ENCODE results near the gene TAF12. TPM values are rescaled to one million over a fixed set of nuclear protein-coding genes. Genes with fewer than 3 reads are reported as not detected.
"Not testable (repeated sequence)": the region's sequence is repeated elsewhere in the genome, so short reads cannot be mapped to it uniquely, and the experiment has no call there.

Gene TAF12
- polyA plus RNA-seq, 3 donors, result 14.1 to 31.2 (median 17.4) TPM

GRCh38 chr1:28648474-28649198 lies 5.8 kb upstream of the TAF12 start, which contains the start of gene RNU11:
RNU11 (plus strand) TSS chr1:28648600.
- WGBS, 3 donors, result 0 to 2% (median 2%) methylated on average over 28 of the region's 28 CpGs
- peak within 1 kb of the TSS; percentile 35 for H3K27ac ChIP-seq (ENCODE audit: low read depth, low read length)

GRCh38 chr1:28648008-28648473 lies 5.2 kb upstream of the TAF12 start:
- 1 to 2% (median 1%) methylated on average over 18 of the region's 18 CpGs for WGBS, 3 donors
- H3K27ac ChIP-seq (ENCODE audit: low read depth, low read length), result peak overlapping the region; percentile 35

GRCh38 chr1:28646040-28646439 lies 3.2 kb upstream of the TAF12 start:
- WGBS, 3 donors, result 73 to 100% (median 82%) methylated on average over 1 of the region's 1 CpG
- H3K27ac ChIP-seq (ENCODE audit: low read depth, low read length), result no peak overlapping the region

DNA sequence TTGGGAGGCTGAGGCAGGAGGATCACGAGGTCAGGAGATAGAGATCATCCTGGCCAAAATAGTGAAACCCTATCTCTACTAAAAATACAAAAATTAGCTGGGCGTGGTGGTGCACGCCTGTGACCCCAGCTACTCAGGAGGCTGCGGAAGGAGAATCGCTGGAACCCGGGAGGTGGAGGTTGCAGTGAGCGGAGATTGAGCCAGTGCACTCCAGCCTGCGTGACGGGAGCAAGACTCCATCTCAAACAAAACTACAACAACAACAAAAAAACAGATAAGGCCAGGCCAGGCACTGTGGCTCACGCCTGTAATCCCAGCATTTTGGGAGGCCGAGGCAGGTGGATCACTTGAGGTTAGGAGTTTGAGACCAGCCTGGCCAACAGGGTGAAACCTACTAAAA lies 2.5 kb upstream of the TAF12 start:
- 94 to 98% (median 96%) methylated on average over 11 of the region's 11 CpGs for WGBS, 3 donors
- not testable (repeated sequence) for H3K27ac ChIP-seq (ENCODE audit: low read depth, low read length)

- H3K27ac ChIP-seq (ENCODE audit: low read depth, low read length), result no peak overlapping the region
- WGBS, 3 donors, result 75 to 97% (median 94%) methylated on average over 3 of the region's 3 CpGs
Measured at GRCh38 chr1:28644494-28644893, 1.6 kb upstream of the TAF12 start.

GRCh38 chr1:28642056-28642846 lies 616 bp downstream of the TAF12 start:
- WGBS, 3 donors, result 1% methylated on average over 26 of the region's 26 CpGs
- H3K27ac ChIP-seq (ENCODE audit: low read depth, low read length), result peak overlapping the region; percentile 30

GRCh38 chr1:28640766-28641165 lies 2.1 kb downstream of the TAF12 start:
- H3K27ac ChIP-seq (ENCODE audit: low read depth, low read length), result no peak overlapping the region
- 97 to 100% (median 100%) methylated on average over 1 of the region's 1 CpG for WGBS, 3 donors

DNA sequence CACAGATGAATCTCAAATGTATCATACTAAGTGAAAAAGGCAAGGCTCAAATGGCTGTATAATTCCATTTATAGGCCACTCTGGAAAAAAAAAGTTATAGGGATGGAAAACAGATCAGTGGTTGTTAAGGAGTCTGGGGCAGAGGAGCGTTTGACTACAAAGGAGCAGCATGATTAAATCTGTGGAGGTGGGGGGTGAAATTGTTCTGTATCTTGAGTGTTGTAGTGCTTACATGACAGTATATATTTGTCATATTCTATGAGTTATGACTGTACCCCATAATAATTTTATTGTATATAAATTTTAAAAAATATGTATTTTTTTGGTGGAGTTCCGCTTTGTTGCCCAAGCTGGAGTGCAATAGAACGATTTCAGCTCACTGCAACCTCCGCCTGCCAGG lies 10.3 kb downstream of the TAF12 start:
- H3K27ac ChIP-seq (ENCODE audit: low read depth, low read length), result no peak overlapping the region
- WGBS, 3 donors, result 89 to 95% (median 94%) methylated on average over 4 of the region's 4 CpGs

- no peak overlapping the region for H3K27ac ChIP-seq (ENCODE audit: low read depth, low read length)
- 95 to 100% (median 96%) methylated on average over 1 of the region's 1 CpG for WGBS, 3 donors
Measured at GRCh38 chr1:28631713-28632112, 11.2 kb downstream of the TAF12 start.

GRCh38 chr1:28613175-28613574 lies 29.7 kb downstream of the TAF12 start:
- no peak overlapping the region for H3K27ac ChIP-seq (ENCODE audit: low read depth, low read length)
- 90 to 94% (median 90%) methylated on average over 5 of the region's 5 CpGs for WGBS, 3 donors

DNA sequence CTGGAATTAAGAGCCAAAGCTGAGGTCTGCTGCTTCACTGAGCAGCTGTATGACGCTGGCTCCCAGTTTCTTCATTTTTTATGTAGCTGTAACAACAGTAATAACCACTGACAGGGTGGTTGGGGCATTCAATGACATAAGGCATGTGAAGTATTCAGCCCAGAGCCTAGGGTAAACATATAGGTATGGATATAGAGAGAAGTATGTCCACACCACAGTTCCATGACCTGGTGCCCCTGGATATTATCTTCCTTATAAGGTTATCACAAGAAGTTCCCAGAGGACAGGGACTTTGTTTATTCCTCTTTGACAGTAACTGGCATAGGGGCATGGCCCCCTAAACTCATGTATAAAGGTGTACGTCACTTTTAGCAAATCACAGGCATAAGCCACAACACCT lies 36.1 kb downstream of the TAF12 start:
- WGBS, 3 donors, result 81 to 89% (median 85%) methylated on average over 2 of the region's 2 CpGs
- H3K27ac ChIP-seq (ENCODE audit: low read depth, low read length), result no peak overlapping the region

- WGBS, 3 donors, result 84 to 93% (median 90%) methylated on average over 6 of the region's 6 CpGs
- H3K27ac ChIP-seq (ENCODE audit: low read depth, low read length), result no peak overlapping the region
Measured at GRCh38 chr1:28604962-28605361, 37.9 kb downstream of the TAF12 start.

DNA sequence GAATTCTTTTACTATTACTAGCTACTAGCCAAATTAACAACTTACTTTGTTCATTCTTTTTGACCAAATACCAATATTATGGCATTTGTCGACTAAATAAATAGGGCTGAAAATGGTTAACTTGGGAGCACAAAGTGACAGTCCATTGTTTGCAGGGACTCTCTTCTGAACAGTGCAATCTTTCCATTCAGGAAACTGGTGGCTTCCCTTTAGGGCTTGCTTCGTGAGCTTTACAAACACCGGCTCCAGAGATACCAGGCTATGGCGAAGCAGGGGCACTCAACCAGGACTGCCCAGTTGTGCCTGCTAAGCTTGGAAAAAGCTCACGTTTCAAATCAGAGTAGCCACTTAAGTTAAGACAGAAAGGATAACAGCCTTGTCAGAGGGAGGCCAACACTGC lies 38.5 kb downstream of the TAF12 start:
- WGBS, 3 donors, result 81 to 91% (median 83%) methylated on average over 5 of the region's 5 CpGs
- no peak overlapping the region for H3K27ac ChIP-seq (ENCODE audit: low read depth, low read length)

DNA sequence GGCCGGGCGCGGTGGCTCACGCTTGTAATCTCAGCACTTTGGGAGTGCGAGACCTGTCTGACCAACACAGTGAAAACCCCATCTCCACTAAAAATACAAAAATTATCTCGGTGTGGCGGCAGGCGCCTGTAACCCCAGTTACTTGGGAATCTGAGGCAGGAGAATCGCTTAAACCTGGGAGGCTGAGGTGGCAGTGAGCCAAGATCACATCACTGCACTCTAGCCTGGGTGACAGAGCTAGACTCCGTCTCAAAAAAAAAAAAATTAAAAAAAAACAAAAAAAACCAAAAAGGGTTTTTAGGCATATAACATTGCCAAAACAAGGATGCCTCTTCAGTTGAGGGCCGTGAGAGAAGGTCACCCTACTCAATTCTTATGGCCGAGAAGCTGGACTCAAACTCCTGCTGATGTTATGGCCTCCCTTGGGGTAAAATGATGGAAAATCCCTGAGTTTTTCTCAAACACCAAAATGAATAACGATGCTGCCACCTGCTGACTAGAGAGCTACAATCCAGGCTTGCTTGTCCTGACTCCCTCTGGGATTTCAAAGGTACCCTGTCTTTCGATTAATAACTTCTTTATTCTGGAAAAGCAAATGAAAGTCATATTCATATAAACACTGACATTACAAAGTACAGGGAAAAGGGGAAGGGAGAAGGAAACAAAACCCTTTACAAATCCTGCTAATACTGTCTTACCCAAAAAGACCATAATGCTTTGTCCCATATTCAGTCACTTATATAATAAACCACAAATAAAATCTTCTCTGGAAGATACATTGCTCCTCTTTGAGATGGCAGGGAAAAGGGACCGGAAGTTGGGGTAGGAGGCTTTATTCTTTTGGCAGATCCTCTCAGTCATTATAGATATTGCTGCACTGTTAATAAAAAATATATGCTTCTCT lies 40.1 kb downstream of the TAF12 start:
- 66 to 71% (median 67%) methylated on average over 15 of the region's 15 CpGs for WGBS, 3 donors
- H3K27ac ChIP-seq (ENCODE audit: low read depth, low read length), result no peak overlapping the region

- 65 to 87% (median 72%) methylated on average over 3 of the region's 3 CpGs for WGBS, 3 donors
- no peak overlapping the region for H3K27ac ChIP-seq (ENCODE audit: low read depth, low read length)
Measured at GRCh38 chr1:28601696-28602095, 41.2 kb downstream of the TAF12 start.

- WGBS, 3 donors, result 97% methylated on average over 11 of the region's 11 CpGs
- H3K27ac ChIP-seq (ENCODE audit: low read depth, low read length), result not testable (repeated sequence)
Measured at GRCh38 chr1:28596276-28596675, 46.6 kb downstream of the TAF12 start.

DNA sequence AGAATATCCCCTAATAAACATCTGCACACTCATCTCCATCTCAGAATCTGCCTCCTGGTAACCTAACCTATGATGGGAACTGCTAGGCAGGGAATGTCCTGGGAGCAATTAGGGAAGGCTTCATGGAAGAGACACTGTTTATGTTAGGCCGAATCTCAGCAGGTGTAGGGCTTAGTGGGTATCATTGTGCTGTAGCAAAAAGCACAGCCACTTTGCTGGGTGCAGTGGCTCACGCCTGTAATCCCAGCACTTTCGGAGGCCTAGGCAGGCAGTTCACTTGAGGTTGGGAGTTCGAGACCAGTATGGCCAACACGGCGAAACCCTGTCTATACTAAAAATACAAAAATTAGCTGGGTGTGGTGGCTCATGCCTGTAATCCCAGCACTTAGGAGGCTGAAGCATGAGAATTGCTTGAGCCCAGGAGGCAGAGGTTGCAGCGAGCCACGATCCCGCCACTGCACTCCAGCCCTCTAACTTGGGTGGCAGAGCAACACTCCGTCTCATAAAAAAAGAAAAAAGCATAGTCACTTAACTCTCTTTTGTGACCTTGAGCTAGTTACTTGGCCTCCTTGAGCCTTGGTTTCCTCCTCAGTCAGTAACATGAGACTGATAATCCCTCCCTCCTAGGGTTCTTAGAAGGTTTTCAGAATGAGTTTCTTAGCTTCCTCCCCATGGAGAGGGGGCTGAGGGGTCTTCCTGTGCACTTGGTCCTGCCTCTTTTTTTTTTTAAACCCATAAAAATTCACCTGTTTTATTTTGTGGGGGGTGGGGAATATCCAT lies 47.3 kb downstream of the TAF12 start:
- 92 to 94% (median 93%) methylated on average over 10 of the region's 10 CpGs for WGBS, 3 donors
- H3K27ac ChIP-seq (ENCODE audit: low read depth, low read length), result no peak overlapping the region
